Esophagus muscularis mucosa (tissue), 4 donors: ENCODE data around the gene MCAT. TPM values are rescaled to one million over a fixed set of nuclear protein-coding genes. Genes with fewer than 3 reads are reported as not detected.

ENCODE experiments used
- DNase-seq: peaks from one replicate; pipeline ENCODE4 v3.0.0-alpha.2; 2017; ENCODE audit errors: extremely low spot score
- H3K27ac ChIP-seq, 4 donors: fragments of 200-600 bp; sonication (generic); replicated peaks in 1 of 4; 1 replicate in 3 of 4; 2 replicates in 1 of 4; pipeline ENCODE4 v1.5.1; 2016 to 2019; ENCODE audit warnings: mild to moderate bottlenecking in 1 of 4
- H3K27me3 ChIP-seq, 4 donors: fragments of 200-600 bp; sonication (generic); one replicate each; pipeline versions ENCODE4 v1.5.1 to v1.6.0; 2016 to 2019
- H3K36me3 ChIP-seq, 4 donors: fragments of 200-600 bp; sonication (generic); one replicate each; pipeline ENCODE4 v1.5.1; 2016 to 2019
- H3K4me1 ChIP-seq, 4 donors: fragments of 200-600 bp; sonication (generic); one replicate each; pipeline ENCODE4 v1.5.1; 2016 to 2019
- H3K4me3 ChIP-seq, 4 donors: fragments of 200-600 bp; sonication (generic); 1 replicate in 2 of 4; 2 replicates in 2 of 4; pipeline ENCODE4 v1.5.1; 2016 to 2019; ENCODE audit warnings: mild to moderate bottlenecking in 4 of 4, moderate library complexity in 1 of 4
- H3K9me3 ChIP-seq, 4 donors: fragments of 200-600 bp; sonication (generic); 1 replicate in 3 of 4; 2 replicates in 1 of 4; pipeline ENCODE4 v1.5.1; 2016 to 2019
- EP300 ChIP-seq: sonication (generic); formaldehyde crosslinking; IDR thresholded peaks from one replicate; pipeline ENCODE4 v1.6.1; 2017; ENCODE audit warnings: antibody characterized with exemption
- POLR2A ChIP-seq: fragments of 450-650 bp; IDR thresholded peaks from one replicate; pipeline ENCODE4 v1.6.1; 2017; ENCODE audit warnings: antibody characterized with exemption, moderate library complexity, mild to moderate bottlenecking, low read depth
- POLR2AphosphoS5 ChIP-seq, 2 donors: sonication (generic); formaldehyde crosslinking; IDR thresholded peaks; one replicate each; pipeline ENCODE4 v1.6.1; 2017; ENCODE audit warnings: antibody characterized with exemption in 2 of 2
- whole genome bisulfite sequencing: methylation state at CpG from one replicate; pipeline ENCODE4 v1.1.5; 2018; 5-methylcytosine and 5-hydroxymethylcytosine counted together
- intact Hi-C: fragments of 100-400 bp; cut with DNase I; formaldehyde crosslinking; loops from one replicate; pipeline ENCODE4 v1.15.1; 2023
- total RNA-seq, 4 donors: library from RNA; depleted of rRNA; stranded (reverse); fragments of >200 nt; gene quantifications; one replicate each; pipeline versions ENCODE4 v1.1.0 to v1.2.1, GENCODE V29; 2016
- TF ChIP-seq, protein P1 (sequence below), 3 experiments: fragments of 200-600 bp in 2 of 3; fragments of 450-650 bp in 1 of 3; sonication (generic) in 2 of 3; IDR thresholded peaks; one replicate each; pipeline ENCODE4 v1.5.1; 2017 to 2019; ENCODE audit warnings: antibody characterized with exemption in 3 of 3, mild to moderate bottlenecking in 2 of 3, moderate library complexity in 1 of 3

MCAT gene, protein sequence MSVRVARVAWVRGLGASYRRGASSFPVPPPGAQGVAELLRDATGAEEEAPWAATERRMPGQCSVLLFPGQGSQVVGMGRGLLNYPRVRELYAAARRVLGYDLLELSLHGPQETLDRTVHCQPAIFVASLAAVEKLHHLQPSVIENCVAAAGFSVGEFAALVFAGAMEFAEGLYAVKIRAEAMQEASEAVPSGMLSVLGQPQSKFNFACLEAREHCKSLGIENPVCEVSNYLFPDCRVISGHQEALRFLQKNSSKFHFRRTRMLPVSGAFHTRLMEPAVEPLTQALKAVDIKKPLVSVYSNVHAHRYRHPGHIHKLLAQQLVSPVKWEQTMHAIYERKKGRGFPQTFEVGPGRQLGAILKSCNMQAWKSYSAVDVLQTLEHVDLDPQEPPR
- 10 to 100 TPM; 15.8 to 32.1 (median 22.7) TPM for total RNA-seq

DNA sequence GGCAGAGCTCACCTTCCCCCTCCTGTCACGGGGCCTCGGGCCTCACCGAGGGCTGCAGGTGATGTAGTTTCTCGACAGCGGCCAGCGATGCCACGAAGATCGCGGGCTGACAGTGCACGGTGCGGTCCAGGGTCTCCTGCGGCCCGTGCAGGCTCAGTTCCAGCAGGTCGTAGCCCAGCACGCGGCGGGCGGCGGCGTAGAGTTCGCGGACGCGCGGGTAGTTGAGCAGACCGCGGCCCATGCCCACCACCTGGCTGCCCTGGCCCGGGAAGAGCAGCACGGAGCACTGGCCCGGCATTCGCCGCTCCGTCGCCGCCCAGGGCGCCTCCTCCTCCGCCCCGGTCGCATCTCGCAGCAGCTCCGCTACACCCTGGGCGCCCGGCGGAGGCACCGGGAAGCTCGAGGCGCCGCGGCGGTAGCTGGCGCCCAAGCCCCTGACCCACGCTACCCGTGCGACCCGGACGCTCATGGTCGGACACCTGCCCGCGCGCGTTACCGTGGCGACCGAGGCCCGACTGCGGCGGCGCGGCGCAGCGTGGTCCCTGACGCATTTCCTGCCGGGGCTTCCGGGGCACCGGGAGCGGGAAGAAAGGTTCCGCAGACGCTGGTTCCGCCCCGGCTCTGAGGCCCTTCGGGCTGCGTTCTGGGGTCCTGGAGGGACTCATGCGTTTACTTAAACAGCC, at the start of gene MCAT:
Gene MCAT, minus strand, starts transcription at position 519 of the 683 bp plus-strand sequence. Its CDS starts 50 bp downstream, at position 469.
- Histone ChIP-seq H3K4me1 (peaks cover 21 to 34% (median 26%) of the 10 kb centered on the region in 4 donors), H3K4me3 (peak within 1 kb of the TSS; percentile 88 to 99 (median 94)), H3K27me3 (no peaks in the 10 kb centered on the region), H3K36me3 (peaks cover 19 to 32% (median 29%) of the 10 kb centered on the region in 4 donors), H3K27ac (peak within 1 kb of the TSS; percentile 70 to 76 (median 71)), H3K9me3 (no peaks in the 10 kb centered on the region)
- TF ChIP-seq, protein P1, sequence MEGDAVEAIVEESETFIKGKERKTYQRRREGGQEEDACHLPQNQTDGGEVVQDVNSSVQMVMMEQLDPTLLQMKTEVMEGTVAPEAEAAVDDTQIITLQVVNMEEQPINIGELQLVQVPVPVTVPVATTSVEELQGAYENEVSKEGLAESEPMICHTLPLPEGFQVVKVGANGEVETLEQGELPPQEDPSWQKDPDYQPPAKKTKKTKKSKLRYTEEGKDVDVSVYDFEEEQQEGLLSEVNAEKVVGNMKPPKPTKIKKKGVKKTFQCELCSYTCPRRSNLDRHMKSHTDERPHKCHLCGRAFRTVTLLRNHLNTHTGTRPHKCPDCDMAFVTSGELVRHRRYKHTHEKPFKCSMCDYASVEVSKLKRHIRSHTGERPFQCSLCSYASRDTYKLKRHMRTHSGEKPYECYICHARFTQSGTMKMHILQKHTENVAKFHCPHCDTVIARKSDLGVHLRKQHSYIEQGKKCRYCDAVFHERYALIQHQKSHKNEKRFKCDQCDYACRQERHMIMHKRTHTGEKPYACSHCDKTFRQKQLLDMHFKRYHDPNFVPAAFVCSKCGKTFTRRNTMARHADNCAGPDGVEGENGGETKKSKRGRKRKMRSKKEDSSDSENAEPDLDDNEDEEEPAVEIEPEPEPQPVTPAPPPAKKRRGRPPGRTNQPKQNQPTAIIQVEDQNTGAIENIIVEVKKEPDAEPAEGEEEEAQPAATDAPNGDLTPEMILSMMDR (IDR thresholded peaks at IDR 0.05), result no peak
- peak; percentile 83 to 92 for TF ChIP-seq POLR2AphosphoS5 (IDR thresholded peaks at IDR 0.05)
- intact Hi-C loops, result no loop called here
- 0% methylated on average over 23 of the region's 83 CpGs for WGBS
- DNase-seq, result no peak

DNA sequence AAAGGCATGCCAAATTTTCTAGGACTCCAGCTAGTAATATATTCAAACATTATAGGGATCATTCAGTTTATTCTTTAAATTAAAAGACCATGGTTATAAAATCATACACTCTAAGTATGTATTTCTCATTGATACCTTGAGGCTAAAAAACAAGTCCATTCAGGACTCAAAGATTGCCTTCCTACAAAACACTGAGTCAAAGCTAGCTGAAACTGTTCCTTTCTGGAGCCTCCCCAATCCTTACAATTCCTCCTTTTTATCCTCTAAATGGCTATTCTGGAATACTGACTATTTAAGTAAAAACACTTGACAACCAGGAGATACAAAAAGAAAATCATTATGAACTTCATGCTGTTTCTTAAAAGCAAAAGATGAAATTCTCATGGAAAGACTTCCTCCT, 48.6 kb upstream of the MCAT start:
- TF ChIP-seq POLR2A (no peak), EP300 (no peak), POLR2AphosphoS5 (IDR thresholded peaks at IDR 0.05) (no peak)
- TF ChIP-seq, protein P1 (IDR thresholded peaks at IDR 0.05), result no peak
- Histone ChIP-seq H3K27ac (no peak overlapping the region), H3K27me3 (peaks cover 0 to 7% (median 0%) of the 10 kb centered on the region in 4 donors), H3K36me3 (no peaks in the 10 kb centered on the region), H3K4me1 (peaks cover 4 to 7% (median 6%) of the 10 kb centered on the region in 4 donors), H3K9me3 (no peaks in the 10 kb centered on the region), H3K4me3 (no peak overlapping the region)
- intact Hi-C loops, result no loop called here
- DNase-seq, result no peak

DNA sequence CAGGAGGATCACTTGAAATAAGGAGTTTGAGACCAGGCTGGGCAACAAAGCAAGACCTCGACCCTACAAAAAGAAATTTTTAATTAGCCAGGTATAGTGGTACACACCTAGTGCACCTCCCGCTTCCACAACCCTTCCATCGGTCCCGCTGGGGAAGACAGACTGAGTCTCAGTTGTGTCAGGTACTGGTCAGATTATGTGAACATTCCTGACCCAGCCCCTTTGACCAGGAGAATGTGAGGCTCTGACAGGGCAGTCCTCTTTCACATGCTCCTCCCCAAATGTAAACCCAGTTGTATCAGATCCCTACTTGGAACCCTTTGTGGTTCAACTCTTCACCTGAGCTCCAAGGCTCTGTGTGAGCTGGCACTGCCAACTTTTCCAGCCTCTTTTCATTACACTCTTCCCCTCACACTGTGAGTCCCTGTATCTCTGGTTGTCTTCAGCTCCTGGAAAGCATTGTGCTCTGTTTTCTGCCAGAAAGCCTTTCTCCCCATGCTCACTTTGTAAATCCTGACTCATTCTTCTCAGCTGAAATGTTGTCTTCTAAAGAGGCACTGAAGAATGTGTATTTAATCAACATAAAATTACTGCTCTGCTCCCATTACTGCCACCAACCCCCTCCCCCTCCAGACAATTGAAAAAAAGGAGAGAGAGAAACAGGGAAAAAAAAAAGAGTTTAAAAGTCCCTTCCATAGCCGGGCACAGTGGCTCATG, 45.8 kb upstream of the MCAT start:
- TF ChIP-seq EP300 (no peak), POLR2AphosphoS5 (IDR thresholded peaks at IDR 0.05) (no peak), POLR2A (no peak)
- TF ChIP-seq, protein P1 (IDR thresholded peaks at IDR 0.05), result no peak
- intact Hi-C loops, result no loop called here
- no peaks in the 10 kb centered on the region for H3K27me3 ChIP-seq
- DNase-seq, result no peak
- no peaks in the 10 kb centered on the region for H3K36me3 ChIP-seq
- peaks cover 16 to 35% (median 25%) of the 10 kb centered on the region in 4 donors for H3K4me1 ChIP-seq
- H3K9me3 ChIP-seq, result no peaks in the 10 kb centered on the region
- H3K4me3 ChIP-seq, result no peak overlapping the region
- H3K27ac ChIP-seq, result no peak overlapping the region
- 90% methylated on average over 5 of the region's 5 CpGs for WGBS

DNA sequence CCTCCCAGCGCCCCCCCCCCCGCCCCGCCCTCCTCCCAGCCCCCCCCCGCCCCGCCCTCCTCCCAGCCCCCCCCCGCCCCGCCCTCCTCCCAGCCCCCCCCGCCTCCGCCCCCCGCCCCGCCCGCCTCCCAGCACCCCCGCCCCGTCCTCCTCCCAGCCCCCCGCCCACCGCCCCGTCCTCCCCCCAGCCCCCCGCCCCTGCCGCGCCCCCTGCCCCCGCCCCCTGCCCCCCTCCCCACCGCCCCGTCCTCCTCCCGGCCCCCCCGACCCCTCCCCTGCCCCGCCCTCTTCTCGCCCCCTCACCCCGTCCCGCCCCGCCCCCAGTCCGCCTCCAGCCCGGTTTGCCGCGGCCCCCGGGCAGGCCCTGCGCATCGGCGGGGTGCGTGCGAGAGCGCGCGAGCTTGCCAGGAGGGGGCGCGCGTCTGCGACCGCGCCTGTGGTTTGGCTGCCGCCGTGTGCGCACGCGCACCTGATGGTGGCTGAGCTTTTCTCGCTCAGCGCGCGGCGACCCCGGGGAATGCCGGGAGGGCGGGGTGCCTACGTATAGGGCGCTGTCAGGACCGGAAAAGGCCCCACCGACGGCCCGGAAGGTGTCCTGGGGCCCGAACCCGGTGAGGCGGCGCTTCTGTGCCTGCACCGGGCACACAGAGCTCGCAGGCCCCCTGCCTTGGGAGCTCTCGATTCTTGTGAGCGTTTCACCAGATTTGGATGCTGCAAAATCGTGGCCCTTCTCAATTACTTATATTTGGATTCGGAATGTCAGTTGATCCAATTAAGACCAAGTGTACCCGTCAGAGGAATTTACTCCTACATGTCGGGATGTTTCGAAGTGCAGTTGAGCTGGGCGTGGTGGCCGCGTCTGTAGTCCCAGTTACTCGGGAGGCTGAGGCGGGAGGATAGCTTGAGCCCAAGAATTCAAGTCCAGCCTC, 44.2 kb upstream of the MCAT start:
- peaks cover 16 to 37% (median 25%) of the 10 kb centered on the region in 4 donors for H3K4me1 ChIP-seq
- intact Hi-C loops, result no loop called here
- peak overlapping the region; percentile 81 to 90 (median 83) for H3K4me3 ChIP-seq
- 33% methylated on average over 11 of the region's 86 CpGs for WGBS
- peaks cover 0 to 5% (median 2%) of the 10 kb centered on the region in 4 donors for H3K36me3 ChIP-seq
- H3K9me3 ChIP-seq, result no peaks in the 10 kb centered on the region
- no peaks in the 10 kb centered on the region for H3K27me3 ChIP-seq
- peak overlapping the region; percentile 81 to 93 (median 85) for H3K27ac ChIP-seq
- DNase-seq, result peak; percentile 97
- no peak for TF ChIP-seq EP300
- TF ChIP-seq POLR2AphosphoS5 (IDR thresholded peaks at IDR 0.05), result peak; percentile 86 to 91
- TF ChIP-seq, protein P1 (IDR thresholded peaks at IDR 0.05), result peak; percentile 77 to 85 (median 78)
